K562 (cell line): ENCODE results near the gene LMO7. TPM values are rescaled to one million over a fixed set of nuclear protein-coding genes. Genes with fewer than 3 reads are reported as not detected.

ENCODE experiments used
- CSDE1 ChIP-seq, 2 experiments: fragments of 450-650 bp; IDR thresholded peaks; 2 replicates each; pipeline ENCODE4 v1.6.1; 2016; ENCODE audit warnings: mild to moderate bottlenecking in 1 of 2
- HDAC1 ChIP-seq, 2 experiments: fragments of 450-650 bp; IDR thresholded peaks; 2 replicates each; pipeline ENCODE4 v1.6.1; 2016 to 2017; ENCODE audit warnings: inconsistent platforms in 1 of 2, mild to moderate bottlenecking in 1 of 2, moderate library complexity in 1 of 2
- KLF6 ChIP-seq: fragments of 250-450 bp; sonication (Bioruptor Pico); IDR thresholded peaks from 2 replicates; pipeline ENCODE4 v1.4.0; 2020; ENCODE audit warnings: mild to moderate bottlenecking, moderate library complexity, borderline replicate concordance
- MTA2 ChIP-seq: fragments of 450-650 bp; IDR thresholded peaks from 2 replicates; pipeline ENCODE4 v1.6.1; 2016; ENCODE audit warnings: low read depth
- MYBL2 ChIP-seq, 2 experiments: fragments of 450-650 bp in 1 of 2; sonication (generic) in 1 of 2; formaldehyde crosslinking in 1 of 2; IDR thresholded peaks; 2 replicates each; pipeline versions ENCODE4 v1.6.1 to v1.8.1; 2017 to 2022; ENCODE audit warnings: borderline replicate concordance in 1 of 2, inconsistent platforms in 1 of 2, low read depth in 1 of 2, mild to moderate bottlenecking in 1 of 2, missing genetic modification reagents in 1 of 2, moderate library complexity in 1 of 2
- NBN ChIP-seq: fragments of 450-650 bp; IDR thresholded peaks from 2 replicates; pipeline ENCODE4 v1.6.1; 2016; ENCODE audit warnings: low read depth, mild to moderate bottlenecking
- RBM17 ChIP-seq: fragments of 200-400 bp; formaldehyde crosslinking; IDR thresholded peaks from 2 replicates; pipeline ENCODE4 v1.6.1; 2017; ENCODE audit warnings: low read depth, mild to moderate bottlenecking, low read length, borderline replicate concordance
- SOX6 ChIP-seq: fragments of 450-650 bp; IDR thresholded peaks from 2 replicates; pipeline ENCODE4 v1.6.1; 2014; ENCODE audit warnings: mild to moderate bottlenecking
- ZFP1 ChIP-seq: fragments of 450-650 bp; formaldehyde crosslinking; IDR thresholded peaks from 2 replicates; pipeline ENCODE4 v1.4.0; 2020; ENCODE audit warnings: mild to moderate bottlenecking, mixed read lengths
- ZFPM2 ChIP-seq: fragments of 250-450 bp; sonication (Bioruptor Pico); IDR thresholded peaks from 2 replicates; pipeline ENCODE4 v1.5.1; 2022; ENCODE audit warnings: mild to moderate bottlenecking
- ZNF408 ChIP-seq: fragments of 250-450 bp; sonication (Bioruptor Pico); IDR thresholded peaks from 2 replicates; pipeline ENCODE4 v1.4.0; 2020; ENCODE audit warnings: low read depth, mild to moderate bottlenecking, moderate library complexity
- ZNF431 ChIP-seq: sonication (generic); formaldehyde crosslinking; IDR thresholded peaks from 2 replicates; pipeline ENCODE4 v1.8.0; 2022; ENCODE audit warnings: mild to moderate bottlenecking, missing genetic modification reagents
- polyA plus RNA-seq, 8 experiments: library from polyadenylated mRNA; depleted of rRNA in 4 of 8; stranded (reverse) in 5 of 8; unstranded in 3 of 8; fragments of >200 nt; fragmentation: Nextera tagmentation in 2 of 8; fragmentation: Illumina TruSeq in 1 of 8; extraction: Ambion mirVana in 2 of 8; extraction: Trizol in 1 of 8; gene quantifications; 2 replicates each; pipeline versions ENCODE4 v1.2.1 to v1.2.3, GENCODE V29; 2011 to 2014; ENCODE audit warnings: inconsistent platforms in 1 of 8, missing spikeins in 1 of 8
- total RNA-seq, 7 experiments: library from RNA; depleted of rRNA in 6 of 7; stranded (reverse); fragments of >200 nt in 6 of 7; fragmentation: Illumina TruSeq in 2 of 7; extraction: Trizol in 2 of 7; gene quantifications; 2 replicates each; pipeline versions ENCODE4 v1.2.1 to v1.2.3, GENCODE V29; 2011 to 2021; ENCODE audit warnings: low replicate concordance in 1 of 7
- TF ChIP-seq, protein P1 (sequence below): fragments of 250-450 bp; sonication (Bioruptor Pico); IDR thresholded peaks from 2 replicates; pipeline ENCODE4 v1.4.0; 2020; ENCODE audit warnings: borderline replicate concordance
- TF ChIP-seq, protein P2 (sequence below): fragments of 450-650 bp; IDR thresholded peaks from 2 replicates; pipeline ENCODE4 v1.6.1; 2018; ENCODE audit not compliant: partially characterized antibody
- TF ChIP-seq, protein P3 (sequence below): fragments of 250-450 bp; sonication (Bioruptor Pico); IDR thresholded peaks from 2 replicates; pipeline ENCODE4 v1.5.0; 2021

Gene LMO7
- total and polyA plus RNA-seq, 9 of the 15 experiments (the other 6 are each of a cell fraction or from before 2014, with no cell fraction given) = 0.42 to 4.3 (median 1.7) TPM

DNA sequence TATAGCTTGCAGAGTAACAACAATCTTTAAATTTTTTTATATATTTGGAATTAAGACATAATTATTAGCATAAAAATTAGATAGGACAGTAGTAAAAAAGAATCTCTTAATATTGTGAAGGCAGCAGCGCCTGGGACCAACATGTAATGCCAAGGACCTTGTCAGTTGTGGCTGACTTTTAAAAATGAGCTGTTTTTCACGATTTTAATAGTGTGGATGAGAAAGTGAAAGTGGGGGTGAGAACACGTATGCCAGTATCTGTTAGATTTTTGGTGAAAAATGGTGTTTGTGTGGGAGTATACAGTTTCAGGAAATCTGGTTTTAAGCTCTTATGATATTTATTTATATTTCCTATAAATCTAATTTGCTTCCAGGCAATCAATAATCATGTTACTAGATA lies 125.2 kb downstream of the LMO7 start (continued):
- TF ChIP-seq, protein P1, sequence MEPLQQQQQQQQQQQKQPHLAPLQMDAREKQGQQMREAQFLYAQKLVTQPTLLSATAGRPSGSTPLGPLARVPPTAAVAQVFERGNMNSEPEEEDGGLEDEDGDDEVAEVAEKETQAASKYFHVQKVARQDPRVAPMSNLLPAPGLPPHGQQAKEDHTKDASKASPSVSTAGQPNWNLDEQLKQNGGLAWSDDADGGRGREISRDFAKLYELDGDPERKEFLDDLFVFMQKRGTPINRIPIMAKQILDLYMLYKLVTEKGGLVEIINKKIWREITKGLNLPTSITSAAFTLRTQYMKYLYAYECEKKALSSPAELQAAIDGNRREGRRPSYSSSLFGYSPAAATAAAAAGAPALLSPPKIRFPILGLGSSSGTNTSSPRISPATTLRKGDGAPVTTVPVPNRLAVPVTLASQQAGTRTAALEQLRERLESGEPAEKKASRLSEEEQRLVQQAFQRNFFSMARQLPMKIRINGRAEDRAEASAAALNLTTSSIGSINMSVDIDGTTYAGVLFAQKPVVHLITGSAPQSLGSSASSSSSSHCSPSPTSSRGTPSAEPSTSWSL (CRISPR knock-in tag) = no peak
- no peak for TF ChIP-seq MTA2
- TF ChIP-seq, protein P2, sequence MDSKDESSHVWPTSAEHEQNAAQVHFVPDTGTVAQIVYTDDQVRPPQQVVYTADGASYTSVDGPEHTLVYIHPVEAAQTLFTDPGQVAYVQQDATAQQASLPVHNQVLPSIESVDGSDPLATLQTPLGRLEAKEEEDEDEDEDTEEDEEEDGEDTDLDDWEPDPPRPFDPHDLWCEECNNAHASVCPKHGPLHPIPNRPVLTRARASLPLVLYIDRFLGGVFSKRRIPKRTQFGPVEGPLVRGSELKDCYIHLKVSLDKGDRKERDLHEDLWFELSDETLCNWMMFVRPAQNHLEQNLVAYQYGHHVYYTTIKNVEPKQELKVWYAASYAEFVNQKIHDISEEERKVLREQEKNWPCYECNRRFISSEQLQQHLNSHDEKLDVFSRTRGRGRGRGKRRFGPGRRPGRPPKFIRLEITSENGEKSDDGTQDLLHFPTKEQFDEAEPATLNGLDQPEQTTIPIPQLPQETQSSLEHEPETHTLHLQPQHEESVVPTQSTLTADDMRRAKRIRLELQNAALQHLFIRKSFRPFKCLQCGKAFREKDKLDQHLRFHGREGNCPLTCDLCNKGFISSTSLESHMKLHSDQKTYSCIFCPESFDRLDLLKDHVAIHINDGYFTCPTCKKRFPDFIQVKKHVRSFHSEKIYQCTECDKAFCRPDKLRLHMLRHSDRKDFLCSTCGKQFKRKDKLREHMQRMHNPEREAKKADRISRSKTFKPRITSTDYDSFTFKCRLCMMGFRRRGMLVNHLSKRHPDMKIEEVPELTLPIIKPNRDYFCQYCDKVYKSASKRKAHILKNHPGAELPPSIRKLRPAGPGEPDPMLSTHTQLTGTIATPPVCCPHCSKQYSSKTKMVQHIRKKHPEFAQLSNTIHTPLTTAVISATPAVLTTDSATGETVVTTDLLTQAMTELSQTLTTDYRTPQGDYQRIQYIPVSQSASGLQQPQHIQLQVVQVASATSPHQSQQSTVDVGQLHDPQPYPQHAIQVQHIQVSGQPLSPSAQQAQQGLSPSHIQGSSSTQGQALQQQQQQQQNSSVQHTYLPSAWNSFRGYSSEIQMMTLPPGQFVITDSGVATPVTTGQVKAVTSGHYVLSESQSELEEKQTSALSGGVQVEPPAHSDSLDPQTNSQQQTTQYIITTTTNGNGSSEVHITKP = no peak
- TF ChIP-seq, protein P3, sequence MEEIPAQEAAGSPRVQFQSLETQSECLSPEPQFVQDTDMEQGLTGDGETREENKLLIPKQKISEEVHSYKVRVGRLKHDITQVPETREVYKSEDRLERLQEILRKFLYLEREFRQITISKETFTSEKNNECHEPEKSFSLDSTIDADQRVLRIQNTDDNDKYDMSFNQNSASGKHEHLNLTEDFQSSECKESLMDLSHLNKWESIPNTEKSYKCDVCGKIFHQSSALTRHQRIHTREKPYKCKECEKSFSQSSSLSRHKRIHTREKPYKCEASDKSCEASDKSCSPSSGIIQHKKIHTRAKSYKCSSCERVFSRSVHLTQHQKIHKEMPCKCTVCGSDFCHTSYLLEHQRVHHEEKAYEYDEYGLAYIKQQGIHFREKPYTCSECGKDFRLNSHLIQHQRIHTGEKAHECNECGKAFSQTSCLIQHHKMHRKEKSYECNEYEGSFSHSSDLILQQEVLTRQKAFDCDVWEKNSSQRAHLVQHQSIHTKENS = no peak
- TF ChIP-seq ZFP1 (CRISPR knock-in tag) = no peak
- TF ChIP-seq KLF6 = no peak
- no peak for TF ChIP-seq ZNF431 (CRISPR knock-in tag)
- TF ChIP-seq ZNF408 (CRISPR knock-in tag) = no peak
- no peak for TF ChIP-seq RBM17
- TF ChIP-seq HDAC1 (IDR thresholded peaks at IDR 0.05) = no peak
- no peak for TF ChIP-seq ZFPM2 (CRISPR knock-in tag)
- TF ChIP-seq NBN = no peak
- TF ChIP-seq SOX6 = no peak
- TF ChIP-seq MYBL2 (IDR thresholded peaks at IDR 0.05; ENCODE audit: low read depth) = no peak
- no peak for TF ChIP-seq MYBL2 (CRISPR knock-in tag; IDR thresholded peaks at IDR 0.05; ENCODE audit: borderline replicate concordance)
- TF ChIP-seq CSDE1 (IDR thresholded peaks at IDR 0.05) = no peak
